CD8-positive, alpha-beta memory T cell (primary cell): Measurements from ENCODE around the gene NLGN1. TPM values are rescaled to one million over a fixed set of nuclear protein-coding genes. Genes with fewer than 3 reads are reported as not detected.

Experiments
- CTCF ChIA-PET: fragments of 350-600 bp; sonication (Branson Sonifier 250); formaldehyde crosslinking; loops from one replicate; lab custom pipeline; 2021; ENCODE audit warnings: antibody characterized with exemption; lab: Charles Lee
- POLR2A ChIA-PET: fragments of 350-600 bp; sonication (Branson Sonifier 250); formaldehyde crosslinking; loops from one replicate; lab custom pipeline; 2021; ENCODE audit warnings: antibody characterized with exemption; lab: Charles Lee
- DNase-seq, 5 donors: peaks; one replicate each; pipeline versions ENCODE4 v3.0.0 to v3.0.0-alpha.2; 2020 to 2022; ENCODE audit warnings: mixed read lengths in 1 of 5
- H3K27ac ChIP-seq: one replicate; pipeline ENCODE4 v1.7.0; 2013; ENCODE audit warnings: low read depth, mild to moderate bottlenecking, low read length, moderate library complexity
- H3K27me3 ChIP-seq: 2 replicates; pipeline ENCODE4 v1.7.0; 2013; ENCODE audit warnings: low read length, mild to moderate bottlenecking; ENCODE audit not compliant: insufficient read depth, poor library complexity, severe bottlenecking
- H3K36me3 ChIP-seq: 2 replicates; pipeline ENCODE4 v1.7.0; 2013; ENCODE audit warnings: mild to moderate bottlenecking, low read length, moderate library complexity; ENCODE audit not compliant: insufficient read depth
- H3K4me1 ChIP-seq: 2 replicates; pipeline ENCODE4 v1.7.0; 2013; ENCODE audit warnings: mild to moderate bottlenecking, low read length, moderate library complexity; ENCODE audit not compliant: insufficient read depth
- H3K4me3 ChIP-seq: 2 replicates; pipeline ENCODE4 v1.7.0; 2013; ENCODE audit warnings: mild to moderate bottlenecking, low read length
- H3K9me3 ChIP-seq: 2 replicates; pipeline ENCODE4 v1.7.0; 2013; ENCODE audit warnings: mild to moderate bottlenecking, low read length
- H3K27ac Mint-ChIP-seq, 8 donors: one replicate each; pipeline ENCODE4 v1.8.0; 2020 to 2021; ENCODE audit warnings: mixed read lengths in 8 of 8, mild to moderate bottlenecking in 6 of 8, inconsistent platforms in 3 of 8, moderate library complexity in 3 of 8
- H3K27me3 Mint-ChIP-seq, 2 donors: one replicate each; pipeline ENCODE4 v1.8.0; 2020 to 2021; ENCODE audit warnings: mixed read lengths in 2 of 2, mild to moderate bottlenecking in 1 of 2, moderate library complexity in 1 of 2
- H3K36me3 Mint-ChIP-seq, 3 donors: one replicate each; pipeline ENCODE4 v1.8.0; 2020 to 2021; ENCODE audit warnings: mixed read lengths in 3 of 3, inconsistent platforms in 1 of 3, mild to moderate bottlenecking in 1 of 3
- H3K4me1 Mint-ChIP-seq, 3 donors: one replicate each; pipeline ENCODE4 v1.8.0; 2020 to 2021; ENCODE audit warnings: mixed read lengths in 3 of 3, inconsistent platforms in 1 of 3, mild to moderate bottlenecking in 1 of 3
- H3K4me3 Mint-ChIP-seq, 7 donors: one replicate each; pipeline ENCODE4 v1.8.0; 2020 to 2021; ENCODE audit warnings: mixed read lengths in 7 of 7, mild to moderate bottlenecking in 6 of 7, moderate library complexity in 4 of 7, inconsistent platforms in 2 of 7
- H3K9me3 Mint-ChIP-seq, 5 donors: one replicate each; pipeline ENCODE4 v1.8.0; 2020 to 2022; ENCODE audit warnings: mixed read lengths in 5 of 5, mild to moderate bottlenecking in 3 of 5, moderate library complexity in 2 of 5, inconsistent platforms in 1 of 5
- polyA plus RNA-seq: library from polyadenylated mRNA; unstranded; fragments of 300-500 nt; fragmentation: Illumina TruSeq; gene quantifications from one replicate; pipeline ENCODE4 v1.2.3, GENCODE V29; 2021
- total RNA-seq, 2 experiments: library from RNA; stranded (reverse); gene quantifications; one replicate each; pipeline ENCODE4 v1.2.3, GENCODE V29; 2021

Gene NLGN1
- total and polyA plus RNA-seq, 3 experiments from 2014 or later: not detected

GRCh38 chr3:174321548-174321947 is 924.0 kb downstream of the NLGN1 start:
- H3K9me3 ChIP-seq: no peaks in the 10 kb centered on the region
- Mint-ChIP-seq H3K36me3 (no peaks in the 10 kb centered on the region), H3K4me3 (no peak overlapping the region), H3K27ac (no peak overlapping the region), H3K27me3 (no peaks in the 10 kb centered on the region), H3K4me1 (no peaks in the 10 kb centered on the region), H3K9me3 (peaks cover 2 to 34% (median 14%) of the 10 kb centered on the region in 5 donors)
- H3K4me3 ChIP-seq: no peak overlapping the region
- no peak overlapping the region for H3K27ac ChIP-seq
- no peak for DNase-seq
- no peaks in the 10 kb centered on the region for H3K27me3 ChIP-seq
- POLR2A ChIA-PET: no interaction called here
- CTCF ChIA-PET: no interaction called here
- no peaks in the 10 kb centered on the region for H3K4me1 ChIP-seq
- H3K36me3 ChIP-seq: no peaks in the 10 kb centered on the region

DNA sequence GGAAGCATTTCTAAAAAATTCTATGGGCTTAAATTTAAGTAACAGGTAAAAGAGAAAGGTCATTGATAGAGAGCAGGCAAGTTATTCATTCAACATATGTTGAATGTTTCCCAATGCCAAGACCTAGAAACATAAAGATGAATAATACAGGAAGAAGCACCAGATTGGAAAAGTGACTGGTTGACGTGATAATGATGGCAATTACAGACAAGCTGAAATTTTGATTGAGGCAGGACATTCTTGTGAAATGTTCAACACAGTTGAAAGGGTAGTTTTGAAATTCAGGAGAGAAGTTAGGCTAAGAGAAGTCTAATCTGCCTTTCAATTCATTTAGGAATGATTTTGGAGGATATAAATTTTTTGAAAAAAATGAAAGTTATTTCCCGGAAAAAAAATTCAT is 925.2 kb downstream of the NLGN1 start:
- no peak overlapping the region for H3K4me3 Mint-ChIP-seq
- no peak overlapping the region for H3K27ac Mint-ChIP-seq
- H3K4me1 Mint-ChIP-seq: no peaks in the 10 kb centered on the region
- H3K36me3 Mint-ChIP-seq: no peaks in the 10 kb centered on the region
- H3K4me3 ChIP-seq: no peak overlapping the region
- ChIA-PET CTCF (no interaction called here), POLR2A (no interaction called here)
- H3K27ac ChIP-seq: no peak overlapping the region
- no peak for DNase-seq
- no peaks in the 10 kb centered on the region for H3K27me3 Mint-ChIP-seq
- H3K4me1 ChIP-seq: no peaks in the 10 kb centered on the region
- peaks cover 2 to 34% (median 14%) of the 10 kb centered on the region in 5 donors for H3K9me3 Mint-ChIP-seq
- H3K27me3 ChIP-seq: no peaks in the 10 kb centered on the region
- H3K9me3 ChIP-seq: no peaks in the 10 kb centered on the region
- H3K36me3 ChIP-seq: no peaks in the 10 kb centered on the region

DNA sequence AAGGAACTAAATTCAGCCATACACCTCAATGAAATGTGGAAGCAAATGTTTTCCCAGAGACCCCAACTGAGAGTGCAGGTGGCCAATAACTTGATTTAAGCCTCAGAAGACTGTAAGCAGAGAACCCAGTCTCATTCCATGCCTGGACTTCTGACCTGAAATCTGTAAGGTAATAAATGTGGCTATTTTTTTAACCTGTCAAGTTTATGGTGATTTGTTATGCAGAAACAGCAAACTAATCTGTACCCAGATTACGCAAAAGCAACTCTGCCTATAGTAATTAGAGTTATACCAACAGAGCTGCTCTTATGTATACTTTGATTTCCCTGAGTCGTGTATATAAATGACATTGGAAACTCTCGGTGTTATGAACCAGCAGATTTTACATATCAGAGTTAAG is 927.6 kb downstream of the NLGN1 start:
- ChIA-PET POLR2A (no interaction called here), CTCF (no interaction called here)
- H3K27me3 Mint-ChIP-seq: no peaks in the 10 kb centered on the region
- H3K27ac Mint-ChIP-seq: no peak overlapping the region
- H3K9me3 Mint-ChIP-seq: peaks cover 4 to 32% (median 9%) of the 10 kb centered on the region in 5 donors
- no peaks in the 10 kb centered on the region for H3K36me3 ChIP-seq
- H3K9me3 ChIP-seq: no peaks in the 10 kb centered on the region
- no peaks in the 10 kb centered on the region for H3K27me3 ChIP-seq
- H3K4me3 ChIP-seq: no peak overlapping the region
- H3K4me3 Mint-ChIP-seq: no peak overlapping the region
- H3K4me1 ChIP-seq: no peaks in the 10 kb centered on the region
- no peaks in the 10 kb centered on the region for H3K4me1 Mint-ChIP-seq
- no peaks in the 10 kb centered on the region for H3K36me3 Mint-ChIP-seq
- no peak for DNase-seq
- no peak overlapping the region for H3K27ac ChIP-seq

DNA sequence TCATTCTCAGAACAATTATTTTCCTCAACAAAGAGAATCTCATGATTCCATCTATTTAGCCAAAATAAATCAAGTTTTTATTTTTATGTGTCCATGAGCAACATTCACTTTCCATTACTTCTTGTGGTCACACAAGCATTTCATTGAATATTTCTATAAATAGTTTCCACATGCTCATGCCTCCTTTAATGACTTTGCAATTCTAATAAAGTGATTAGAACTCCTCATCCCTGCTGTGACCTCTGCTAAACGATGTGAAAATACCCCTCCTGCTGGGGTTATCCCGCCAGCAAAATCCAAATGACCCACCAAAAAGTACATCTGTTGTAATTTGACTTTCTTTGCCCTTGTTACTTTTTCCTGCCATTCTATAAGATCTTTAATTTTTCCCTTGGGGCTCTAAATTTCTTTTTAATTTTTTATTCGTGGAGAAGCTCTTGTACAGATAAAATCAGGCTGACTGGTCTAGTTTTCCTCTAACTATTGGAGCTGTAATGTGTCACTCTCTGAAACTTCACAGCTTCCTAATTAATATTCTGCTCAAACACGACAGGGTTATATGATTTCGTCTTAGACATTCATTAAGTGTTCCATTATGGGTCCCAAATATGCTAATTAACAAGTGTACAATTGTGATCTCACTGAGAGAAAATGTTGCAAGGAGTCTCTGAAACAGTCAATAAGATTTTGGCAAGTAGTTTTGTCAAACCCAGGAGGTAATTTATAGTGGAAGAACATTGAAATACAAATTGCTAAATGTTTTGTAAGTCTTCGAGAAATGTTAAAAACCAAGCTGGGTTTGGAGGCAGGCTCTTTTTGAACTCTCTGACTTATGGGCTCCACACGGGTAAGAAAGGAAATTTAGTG is 928.5 kb downstream of the NLGN1 start:
- POLR2A ChIA-PET: no interaction called here
- no peak overlapping the region for H3K27ac ChIP-seq
- no peaks in the 10 kb centered on the region for H3K36me3 ChIP-seq
- no peaks in the 10 kb centered on the region for H3K4me1 Mint-ChIP-seq
- no peaks in the 10 kb centered on the region for H3K36me3 Mint-ChIP-seq
- CTCF ChIA-PET: no interaction called here
- H3K9me3 ChIP-seq: no peaks in the 10 kb centered on the region
- H3K9me3 Mint-ChIP-seq: peaks cover 4 to 28% (median 10%) of the 10 kb centered on the region in 5 donors
- no peaks in the 10 kb centered on the region for H3K27me3 Mint-ChIP-seq
- H3K4me1 ChIP-seq: no peaks in the 10 kb centered on the region
- H3K27ac Mint-ChIP-seq: no peak overlapping the region
- no peak overlapping the region for H3K4me3 Mint-ChIP-seq
- no peak for DNase-seq
- no peaks in the 10 kb centered on the region for H3K27me3 ChIP-seq
- H3K4me3 ChIP-seq: no peak overlapping the region

DNA sequence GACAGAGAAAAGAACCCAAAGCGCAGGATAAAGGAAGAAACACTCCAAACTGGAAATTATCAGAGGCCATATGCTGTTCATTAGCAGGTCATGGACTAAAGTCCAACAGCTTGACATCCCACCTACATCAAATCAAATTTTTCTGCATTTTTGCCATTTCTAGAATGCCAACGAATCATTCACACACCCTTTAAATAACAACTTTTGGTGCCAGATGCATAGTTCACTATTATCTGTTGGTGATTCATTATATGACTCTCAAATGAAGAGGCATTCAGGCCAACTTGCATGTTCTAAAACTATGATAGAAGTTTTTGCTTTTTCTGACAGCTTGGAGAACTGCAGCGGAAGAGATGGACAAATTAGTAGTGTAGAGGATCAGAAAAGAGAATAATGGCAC is 931.8 kb downstream of the NLGN1 start:
- Histone ChIP-seq H3K9me3 (no peaks in the 10 kb centered on the region), H3K4me1 (no peaks in the 10 kb centered on the region), H3K36me3 (no peaks in the 10 kb centered on the region), H3K27ac (no peak overlapping the region), H3K27me3 (no peaks in the 10 kb centered on the region), H3K4me3 (no peak overlapping the region)
- no peaks in the 10 kb centered on the region for H3K4me1 Mint-ChIP-seq
- H3K27ac Mint-ChIP-seq: no peak overlapping the region
- no peak for DNase-seq
- ChIA-PET POLR2A (no interaction called here), CTCF (no interaction called here)
- no peaks in the 10 kb centered on the region for H3K27me3 Mint-ChIP-seq
- no peaks in the 10 kb centered on the region for H3K36me3 Mint-ChIP-seq
- H3K9me3 Mint-ChIP-seq: peaks cover 4 to 23% (median 12%) of the 10 kb centered on the region in 5 donors
- H3K4me3 Mint-ChIP-seq: no peak overlapping the region

- H3K4me3 Mint-ChIP-seq: no peak overlapping the region
- POLR2A ChIA-PET: no interaction called here
- H3K27ac Mint-ChIP-seq: no peak overlapping the region
- Histone ChIP-seq H3K27ac (no peak overlapping the region), H3K9me3 (no peaks in the 10 kb centered on the region), H3K4me3 (no peak overlapping the region), H3K4me1 (no peaks in the 10 kb centered on the region), H3K36me3 (no peaks in the 10 kb centered on the region), H3K27me3 (no peaks in the 10 kb centered on the region)
- no peaks in the 10 kb centered on the region for H3K36me3 Mint-ChIP-seq
- DNase-seq: no peak
- H3K27me3 Mint-ChIP-seq: no peaks in the 10 kb centered on the region
- CTCF ChIA-PET: no interaction called here
- H3K4me1 Mint-ChIP-seq: no peaks in the 10 kb centered on the region
- H3K9me3 Mint-ChIP-seq: peaks cover 4 to 17% (median 12%) of the 10 kb centered on the region in 5 donors
These were observed 932.8 kb downstream of the NLGN1 start for GRCh38 chr3:174330303-174330702.

DNA sequence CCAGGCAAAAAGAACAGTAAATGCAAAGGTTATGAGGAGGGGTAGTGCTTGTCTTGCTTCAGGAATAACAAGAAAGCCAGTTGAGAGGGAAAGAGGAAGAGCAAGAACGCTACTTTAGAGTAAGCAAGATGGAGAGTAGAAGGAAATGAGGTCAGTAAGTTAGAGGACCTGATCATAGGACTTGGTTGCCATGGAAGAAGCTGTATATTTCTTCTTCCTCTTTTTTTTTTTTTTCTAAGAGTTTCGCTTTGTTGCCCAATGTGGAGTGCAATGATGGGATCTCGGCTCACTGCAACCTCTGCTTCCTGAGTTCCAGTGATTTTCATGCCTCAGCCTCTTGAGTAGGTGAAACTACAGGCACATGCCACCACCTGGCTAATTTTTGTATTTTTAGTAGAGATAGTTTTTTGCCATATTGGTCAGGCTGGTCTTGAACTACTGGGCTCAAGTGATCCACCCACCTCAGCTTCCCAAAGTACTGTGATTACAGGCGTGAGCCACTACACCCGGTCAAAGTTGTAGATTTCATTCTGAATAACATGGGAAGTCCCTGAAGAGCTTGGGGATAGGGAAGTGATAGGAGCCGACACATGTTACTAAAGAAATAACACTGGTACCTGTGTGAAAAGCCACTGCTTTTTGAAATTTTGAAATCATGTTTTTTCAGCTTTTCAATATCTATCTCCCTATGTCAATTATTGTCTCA is 933.7 kb downstream of the NLGN1 start:
- no peaks in the 10 kb centered on the region for H3K27me3 ChIP-seq
- POLR2A ChIA-PET: no interaction called here
- H3K9me3 ChIP-seq: no peaks in the 10 kb centered on the region
- H3K4me1 Mint-ChIP-seq: no peaks in the 10 kb centered on the region
- no peaks in the 10 kb centered on the region for H3K27me3 Mint-ChIP-seq
- no peak overlapping the region for H3K4me3 ChIP-seq
- CTCF ChIA-PET: no interaction called here
- no peaks in the 10 kb centered on the region for H3K4me1 ChIP-seq
- H3K27ac Mint-ChIP-seq: no peak overlapping the region
- H3K4me3 Mint-ChIP-seq: no peak overlapping the region
- no peaks in the 10 kb centered on the region for H3K36me3 ChIP-seq
- peaks cover 6 to 18% (median 11%) of the 10 kb centered on the region in 5 donors for H3K9me3 Mint-ChIP-seq
- H3K27ac ChIP-seq: no peak overlapping the region
- no peaks in the 10 kb centered on the region for H3K36me3 Mint-ChIP-seq
- no peak for DNase-seq

GRCh38 chr3:174332391-174332790 is 934.8 kb downstream of the NLGN1 start:
- H3K27ac ChIP-seq: no peak overlapping the region
- H3K9me3 Mint-ChIP-seq: peaks cover 6 to 22% (median 12%) of the 10 kb centered on the region in 5 donors
- CTCF ChIA-PET: no interaction called here
- no peak for DNase-seq
- no peak overlapping the region for H3K4me3 Mint-ChIP-seq
- H3K36me3 Mint-ChIP-seq: no peaks in the 10 kb centered on the region
- no peak overlapping the region for H3K4me3 ChIP-seq
- H3K4me1 ChIP-seq: no peaks in the 10 kb centered on the region
- no peak overlapping the region for H3K27ac Mint-ChIP-seq
- H3K4me1 Mint-ChIP-seq: no peaks in the 10 kb centered on the region
- H3K27me3 ChIP-seq: no peaks in the 10 kb centered on the region
- H3K36me3 ChIP-seq: no peaks in the 10 kb centered on the region
- no peaks in the 10 kb centered on the region for H3K27me3 Mint-ChIP-seq
- POLR2A ChIA-PET: no interaction called here
- H3K9me3 ChIP-seq: no peaks in the 10 kb centered on the region
